GM21825 (cell line): ENCODE data around the gene RAB37.

ENCODE experiments used
- ATAC-seq: cut with Tn5 transposase; IDR thresholded peaks from one replicate; pipeline ENCODE4 v1.9.1; 2021; ENCODE audit warnings: mild to moderate bottlenecking, moderate library complexity; ENCODE audit not compliant: unreplicated experiment

RAB37 gene

GRCh38 chr17:74760404-74761105 lies 23.5 kb downstream of the RAB37 start:
- ATAC-seq, result no peak

GRCh38 chr17:74761419-74761818 lies 24.4 kb downstream of the RAB37 start:
- ATAC-seq, result no peak

DNA sequence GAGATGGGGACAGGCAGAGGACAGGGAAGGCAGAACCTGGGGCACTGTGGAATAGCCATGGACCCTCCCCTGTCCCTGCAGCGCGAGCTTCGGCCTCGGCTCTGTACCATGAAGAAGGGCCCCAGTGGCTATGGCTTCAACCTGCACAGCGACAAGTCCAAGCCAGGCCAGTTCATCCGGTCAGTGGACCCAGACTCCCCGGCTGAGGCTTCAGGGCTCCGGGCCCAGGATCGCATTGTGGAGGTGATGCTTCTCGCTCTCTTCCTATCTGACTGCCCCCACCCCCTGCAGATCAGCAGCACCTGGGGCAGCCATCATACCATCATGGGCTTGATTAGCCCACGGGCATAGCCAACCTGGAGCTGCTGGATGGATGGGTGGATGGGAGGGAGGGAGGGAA lies 24.9 kb downstream of the RAB37 start:
- ATAC-seq, result no peak

DNA sequence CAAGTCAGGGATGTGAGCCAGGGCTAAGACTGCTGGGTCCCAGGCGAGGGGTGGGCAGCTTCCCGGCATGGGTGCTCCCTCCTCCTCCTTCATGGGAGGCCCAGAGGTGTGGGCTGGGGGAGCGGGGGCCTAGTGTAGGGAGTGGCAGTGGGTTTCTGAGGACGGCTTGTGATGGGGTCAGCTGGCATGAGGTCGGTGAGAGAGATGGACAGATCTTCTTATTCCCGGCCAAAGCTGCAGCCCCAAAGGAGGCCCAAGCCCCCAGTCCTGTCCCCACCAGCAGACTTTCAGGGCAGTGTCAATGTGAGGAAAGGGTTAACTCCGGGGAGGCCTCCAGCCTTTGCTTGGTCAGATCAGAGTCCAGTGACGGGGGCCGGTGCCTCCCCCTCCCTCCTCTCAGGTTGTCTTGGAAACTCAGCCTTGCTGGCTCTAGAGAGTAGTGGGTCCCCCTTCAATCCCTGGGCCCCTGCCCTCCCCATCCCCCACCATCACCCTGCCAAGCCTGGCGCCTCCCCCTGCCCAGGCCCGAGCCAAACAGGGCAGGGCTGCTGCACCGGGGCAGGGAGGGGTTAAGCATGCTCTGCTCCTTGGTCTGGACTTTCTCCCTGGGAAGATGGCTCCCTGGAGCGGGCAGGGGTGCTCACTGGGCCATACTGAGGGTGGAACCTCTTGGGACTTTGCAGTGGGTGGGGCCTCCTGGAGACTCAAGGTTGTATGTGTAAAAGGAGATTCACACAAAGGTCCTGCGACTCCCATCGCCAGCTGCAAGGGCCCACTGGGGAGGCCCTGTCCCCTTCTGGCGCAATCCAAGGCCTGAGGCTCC lies 26.7 kb downstream of the RAB37 start:
- no peak for ATAC-seq

- ATAC-seq, result no peak
Measured at GRCh38 chr17:74764751-74765286, 27.8 kb downstream of the RAB37 start.

- ATAC-seq, result no peak
Measured at GRCh38 chr17:74766413-74766812, 29.4 kb downstream of the RAB37 start.

DNA sequence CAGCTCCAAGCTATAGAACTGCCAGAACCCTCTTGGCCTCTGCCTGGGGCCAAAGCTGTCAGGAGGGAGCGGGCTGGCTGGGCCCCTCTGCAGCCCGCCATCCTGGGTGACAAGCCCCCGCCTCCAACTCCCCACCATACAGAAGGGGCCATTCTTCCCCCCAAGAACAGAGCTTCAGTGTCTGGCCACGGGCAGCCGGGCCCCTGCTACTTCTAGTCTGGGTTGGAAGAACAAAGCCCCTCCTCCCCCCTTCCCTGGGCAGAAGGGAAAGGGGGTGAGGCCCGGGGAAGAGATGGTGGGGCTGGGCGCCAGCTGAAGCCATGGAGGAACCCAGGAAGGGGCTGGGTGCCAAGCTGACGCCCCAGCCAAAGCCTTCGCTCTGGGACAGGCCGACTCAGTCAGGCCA lies 30.1 kb downstream of the RAB37 start:
- ATAC-seq, result no peak

DNA sequence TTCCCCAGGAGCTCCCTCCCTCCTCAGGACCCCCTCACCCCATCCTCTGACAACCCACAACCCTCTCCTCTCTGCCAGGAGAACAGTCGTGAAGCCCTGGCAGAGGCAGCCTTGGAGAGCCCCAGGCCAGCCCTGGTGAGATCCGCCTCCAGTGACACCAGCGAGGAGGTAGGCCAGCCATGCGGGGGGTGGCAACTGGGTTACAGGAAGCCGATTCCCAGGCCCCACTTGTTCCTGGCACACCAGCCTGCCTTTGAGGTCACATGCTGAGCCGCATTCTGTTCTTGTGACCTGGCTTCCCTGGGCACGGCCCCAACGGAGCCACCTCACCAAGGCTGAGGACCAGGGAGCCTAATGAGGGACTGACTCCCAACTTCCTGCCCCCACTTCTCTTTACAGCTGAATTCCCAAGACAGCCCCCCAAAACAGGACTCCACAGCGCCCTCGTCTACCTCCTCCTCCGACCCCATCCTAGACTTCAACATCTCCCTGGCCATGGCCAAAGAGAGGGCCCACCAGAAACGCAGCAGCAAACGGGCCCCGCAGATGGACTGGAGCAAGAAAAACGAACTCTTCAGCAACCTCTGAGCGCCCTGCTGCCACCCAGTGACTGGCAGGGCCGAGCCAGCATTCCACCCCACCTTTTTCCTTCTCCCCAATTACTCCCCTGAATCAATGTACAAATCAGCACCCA lies 31.2 kb downstream of the RAB37 start:
- no peak for ATAC-seq

DNA sequence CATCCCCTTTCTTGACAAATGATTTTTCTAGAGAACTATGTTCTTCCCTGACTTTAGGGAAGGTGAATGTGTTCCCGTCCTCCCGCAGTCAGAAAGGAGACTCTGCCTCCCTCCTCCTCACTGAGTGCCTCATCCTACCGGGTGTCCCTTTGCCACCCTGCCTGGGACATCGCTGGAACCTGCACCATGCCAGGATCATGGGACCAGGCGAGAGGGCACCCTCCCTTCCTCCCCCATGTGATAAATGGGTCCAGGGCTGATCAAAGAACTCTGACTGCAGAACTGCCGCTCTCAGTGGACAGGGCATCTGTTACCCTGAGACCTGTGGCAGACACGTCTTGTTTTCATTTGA lies 31.7 kb downstream of the RAB37 start:
- ATAC-seq, result no peak

DNA sequence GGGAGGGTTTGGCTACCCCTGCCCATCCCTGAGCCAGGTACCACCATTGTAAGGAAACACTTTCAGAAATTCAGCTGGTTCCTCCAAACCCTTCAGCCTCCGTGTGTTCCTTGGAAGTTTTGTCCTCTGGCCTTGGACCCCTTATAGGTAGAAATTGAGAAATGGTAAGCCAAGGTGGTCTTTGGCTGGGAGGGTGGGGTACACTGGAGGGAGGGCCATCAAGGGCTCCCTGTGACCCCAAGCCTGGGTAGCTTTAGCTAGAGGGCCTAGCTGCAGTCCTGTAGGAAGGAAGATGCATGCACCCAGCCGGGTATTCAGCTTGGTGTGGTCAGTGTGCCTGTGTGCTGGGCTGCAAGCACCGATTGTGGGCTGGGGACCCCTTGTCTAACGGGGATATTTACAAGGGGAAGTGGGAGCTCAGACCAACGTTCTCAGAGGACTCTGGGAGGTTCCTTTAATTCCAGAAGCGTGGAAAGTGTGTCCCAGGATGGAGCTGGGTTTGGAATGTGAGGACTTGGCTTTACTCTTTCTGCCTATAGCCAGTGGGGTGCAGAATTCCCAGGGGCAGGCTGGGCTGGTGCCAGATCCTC lies 32.3 kb downstream of the RAB37 start:
- no peak for ATAC-seq

DNA sequence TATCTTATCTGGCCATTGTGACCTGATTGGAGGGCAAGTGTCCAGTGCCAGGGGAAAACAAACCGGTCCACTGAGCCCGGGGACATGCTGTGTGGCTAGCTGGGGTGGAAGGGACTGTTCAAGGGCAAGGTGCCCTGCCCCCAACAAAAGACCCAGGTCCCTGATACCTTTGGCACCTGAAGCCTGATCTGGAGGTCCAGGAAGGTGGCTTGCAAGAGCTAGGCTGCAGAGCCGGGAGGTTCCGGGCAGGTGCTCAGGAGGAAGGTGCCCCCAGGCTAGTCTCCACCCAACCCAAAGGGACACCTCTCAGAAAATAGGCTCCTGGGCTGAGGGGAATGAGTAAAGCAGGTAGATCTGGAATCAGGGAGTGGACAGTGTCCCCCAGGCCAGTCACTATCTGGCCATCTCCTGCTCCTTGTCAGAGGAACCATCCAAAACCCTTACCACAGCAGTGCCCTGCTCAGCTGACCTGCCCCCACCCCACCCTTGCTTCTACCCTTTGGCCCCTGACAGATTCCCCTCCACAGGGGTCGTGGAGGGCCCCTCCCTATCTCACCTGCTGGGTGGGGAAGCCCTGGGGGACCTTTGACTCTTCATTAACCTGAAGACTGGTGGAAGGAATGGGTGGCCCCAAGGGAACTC lies 32.9 kb downstream of the RAB37 start:
- no peak for ATAC-seq

- no peak for ATAC-seq
Measured at GRCh38 chr17:74770498-74771318, 33.7 kb downstream of the RAB37 start.

- no peak for ATAC-seq
Measured at GRCh38 chr17:74771319-74771914, 34.4 kb downstream of the RAB37 start.

DNA sequence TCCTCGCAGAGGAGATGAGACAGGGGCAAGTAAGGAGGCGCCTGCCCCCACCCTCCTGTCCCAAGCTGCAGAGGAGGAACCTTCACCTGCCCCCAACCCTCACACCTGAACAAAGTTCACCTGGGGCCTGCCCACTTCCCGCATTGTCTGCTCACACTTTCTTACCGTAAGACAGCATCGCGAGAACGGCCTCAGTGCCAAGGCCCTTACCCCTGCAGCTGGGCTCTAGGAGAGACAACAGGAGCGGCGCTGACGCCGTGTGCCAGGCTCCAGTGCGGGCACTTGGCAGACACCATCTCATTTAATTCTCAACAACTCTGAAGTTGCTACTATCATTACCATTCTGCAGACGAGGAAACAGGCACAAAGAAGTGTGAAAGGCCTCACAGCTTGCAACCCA lies 35.0 kb downstream of the RAB37 start:
- no peak for ATAC-seq

DNA sequence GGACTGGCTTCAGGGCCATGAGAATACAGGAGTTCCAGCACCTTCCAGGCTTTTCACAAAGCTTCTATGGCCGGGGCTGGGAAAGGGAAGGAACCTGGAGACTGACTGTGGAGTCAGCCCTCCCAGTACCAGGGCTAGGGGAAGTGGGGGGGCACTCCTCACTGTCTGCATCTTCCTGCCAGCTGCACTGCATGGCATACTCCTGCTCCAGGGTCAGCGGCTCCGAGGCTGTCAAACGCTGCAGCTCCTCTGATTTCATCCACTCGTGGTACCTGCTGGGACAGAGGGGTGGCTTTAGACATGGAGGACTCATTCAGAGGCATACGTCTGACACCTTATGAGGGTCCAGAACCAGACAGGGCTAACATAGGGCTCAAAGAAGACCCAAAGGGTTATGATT lies 36.4 kb downstream of the RAB37 start:
- no peak for ATAC-seq

- ATAC-seq, result no peak
Measured at GRCh38 chr17:74773871-74774286, 36.8 kb downstream of the RAB37 start.

DNA sequence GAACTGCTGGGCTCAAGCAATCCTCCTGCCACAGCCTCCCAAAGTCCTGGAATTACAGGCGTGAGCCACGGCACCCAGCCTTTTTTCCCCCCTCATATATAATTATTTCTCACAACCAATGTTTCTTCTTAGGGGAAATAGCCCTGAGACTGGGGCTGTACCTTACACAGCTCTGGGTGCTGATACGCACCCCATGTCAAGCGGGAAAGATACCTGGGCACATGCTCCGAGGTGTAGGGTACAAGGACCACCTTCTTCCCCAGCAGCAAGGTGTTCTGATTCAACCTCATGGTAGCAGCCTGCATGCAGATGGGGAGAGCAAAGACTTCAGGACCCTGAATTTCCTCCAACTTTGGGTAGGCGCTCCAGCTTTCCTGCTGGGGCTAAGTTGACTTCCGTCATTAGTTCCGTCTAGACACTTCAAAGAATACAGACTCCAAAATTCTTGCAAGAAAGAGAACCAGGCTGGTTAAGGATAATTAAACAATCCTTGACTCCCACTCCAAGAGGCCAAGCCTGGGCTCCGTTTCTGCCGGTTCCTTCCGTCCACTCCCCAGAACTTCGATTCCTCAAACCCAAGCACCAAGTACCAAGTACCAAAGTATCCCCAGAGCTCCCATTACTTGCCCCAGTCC lies 38.5 kb downstream of the RAB37 start:
- ATAC-seq, result no peak

- peak; percentile 73 for ATAC-seq
Measured at GRCh38 chr17:74776044-74776962, 39.2 kb downstream of the RAB37 start, which contains the start of gene NAT9. NAT9 (minus strand) TSS chr17:74776345; CDS start chr17:74775698, 647 bp downstream.
